HepG2 (cell line): ENCODE results near the gene NCOA3. TPM values are rescaled to one million over a fixed set of nuclear protein-coding genes. Genes with fewer than 3 reads are reported as not detected.

ENCODE experiments used
- ATF1 ChIP-seq: IDR thresholded peaks from 2 replicates; pipeline ENCODE4 v1.6.1; 2016; ENCODE audit warnings: mild to moderate bottlenecking, control low read depth
- BORCS8-MEF2B ChIP-seq: sonication (generic); formaldehyde crosslinking; IDR thresholded peaks from 2 replicates; pipeline ENCODE4 v1.8.0; 2022; ENCODE audit warnings: mild to moderate bottlenecking, missing genetic modification reagents
- HCFC1 ChIP-seq: fragments of 150-350 bp; IDR thresholded peaks from 2 replicates; pipeline ENCODE4 v1.6.1; 2014; ENCODE audit warnings: low read depth, low read length
- HMG20B ChIP-seq: conservative IDR thresholded peaks from 2 replicates; pipeline ENCODE4 v1.6.1; 2016; ENCODE audit warnings: missing genetic modification reagents, missing compliant biosample characterization
- NCOA1 ChIP-seq: sonication (generic); formaldehyde crosslinking; IDR thresholded peaks from 2 replicates; pipeline ENCODE4 v1.9.0; 2021; ENCODE audit warnings: missing genetic modification reagents
- NCOA2 ChIP-seq: sonication (generic); formaldehyde crosslinking; IDR thresholded peaks from 2 replicates; pipeline ENCODE4 v1.8.0; 2022; ENCODE audit warnings: inconsistent platforms
- NR1H2 ChIP-seq: sonication (generic); formaldehyde crosslinking; IDR thresholded peaks from 2 replicates; pipeline ENCODE4 v1.8.1; 2022; ENCODE audit warnings: low read depth, missing genetic modification reagents, borderline replicate concordance
- NR2C2 ChIP-seq: sonication (generic); formaldehyde crosslinking; IDR thresholded peaks from 2 replicates; pipeline ENCODE4 v1.4.0; 2020; ENCODE audit warnings: missing genetic modification reagents, mild to moderate bottlenecking, moderate library complexity, borderline replicate concordance
- PAWR ChIP-seq: sonication (generic); formaldehyde crosslinking; IDR thresholded peaks from 2 replicates; pipeline ENCODE4 v1.4.0; 2020; ENCODE audit warnings: missing genetic modification reagents, mild to moderate bottlenecking, borderline replicate concordance
- POLR2G ChIP-seq: fragments of 200-400 bp; formaldehyde crosslinking; IDR thresholded peaks from 2 replicates; pipeline ENCODE4 v1.6.1; 2018; ENCODE audit warnings: mild to moderate bottlenecking, low read depth, low read length, moderate library complexity
- RARA ChIP-seq: IDR thresholded peaks from 2 replicates; pipeline ENCODE4 v1.6.1; 2016; ENCODE audit warnings: missing genetic modification reagents, missing compliant biosample characterization
- SIX1 ChIP-seq: sonication (generic); formaldehyde crosslinking; IDR thresholded peaks from 2 replicates; pipeline ENCODE4 v1.4.0; 2020; ENCODE audit warnings: missing genetic modification reagents, borderline replicate concordance
- SKI ChIP-seq: fragments of 450-650 bp; IDR thresholded peaks from one replicate; pipeline ENCODE4 v1.6.1; 2018; ENCODE audit warnings: mild to moderate bottlenecking; ENCODE audit not compliant: partially characterized antibody
- SMARCE1 ChIP-seq: fragments of 450-650 bp; IDR thresholded peaks from 2 replicates; pipeline ENCODE4 v1.6.1; 2017; ENCODE audit warnings: borderline replicate concordance
- SRSF4 ChIP-seq: fragments of 200-400 bp; formaldehyde crosslinking; IDR thresholded peaks from one replicate; pipeline ENCODE4 v1.6.1; 2018; ENCODE audit warnings: mild to moderate bottlenecking, low read depth, low read length, moderate library complexity; ENCODE audit not compliant: poor library complexity, severe bottlenecking
- SRY ChIP-seq: sonication (generic); formaldehyde crosslinking; IDR thresholded peaks from 2 replicates; pipeline ENCODE4 v1.8.0; 2022; ENCODE audit warnings: mild to moderate bottlenecking, missing genetic modification reagents
- TAF15 ChIP-seq: fragments of 200-400 bp; formaldehyde crosslinking; IDR thresholded peaks from one replicate; pipeline ENCODE4 v1.6.1; 2018; ENCODE audit warnings: mild to moderate bottlenecking, low read depth, low read length; ENCODE audit not compliant: poor library complexity, severe bottlenecking
- TSC22D2 ChIP-seq: sonication (generic); formaldehyde crosslinking; IDR thresholded peaks from 2 replicates; pipeline ENCODE4 v1.5.1; 2020; ENCODE audit warnings: missing genetic modification reagents, mild to moderate bottlenecking, borderline replicate concordance
- ZFYVE20 ChIP-seq: sonication (generic); formaldehyde crosslinking; IDR thresholded peaks from 2 replicates; pipeline ENCODE4 v1.8.0; 2023; ENCODE audit warnings: low read depth, mild to moderate bottlenecking, moderate library complexity, missing genetic modification reagents, borderline replicate concordance
- ZNF225 ChIP-seq: sonication (generic); formaldehyde crosslinking; IDR thresholded peaks from 2 replicates; pipeline ENCODE4 v1.4.0; 2020; ENCODE audit warnings: mild to moderate bottlenecking, missing genetic modification reagents
- ZNF253 ChIP-seq: sonication (generic); formaldehyde crosslinking; IDR thresholded peaks from 2 replicates; pipeline ENCODE4 v1.8.0; 2022; ENCODE audit warnings: mild to moderate bottlenecking, missing genetic modification reagents, borderline replicate concordance
- ZNF383 ChIP-seq: sonication (generic); formaldehyde crosslinking; IDR thresholded peaks from 2 replicates; pipeline ENCODE4 v1.4.0; 2020; ENCODE audit warnings: missing genetic modification reagents, mild to moderate bottlenecking, borderline replicate concordance
- ZNF572 ChIP-seq: sonication (generic); formaldehyde crosslinking; IDR thresholded peaks from 2 replicates; pipeline ENCODE4 v1.5.1; 2020; ENCODE audit warnings: mild to moderate bottlenecking, missing genetic modification reagents
- ZNF768 ChIP-seq: sonication (generic); formaldehyde crosslinking; IDR thresholded peaks from 2 replicates; pipeline ENCODE4 v1.4.0; 2020; ENCODE audit warnings: missing genetic modification reagents
- ZNF773 ChIP-seq: sonication (generic); formaldehyde crosslinking; IDR thresholded peaks from 2 replicates; pipeline ENCODE4 v1.4.0; 2020; ENCODE audit warnings: missing genetic modification reagents, borderline replicate concordance
- polyA plus RNA-seq, 8 experiments: library from polyadenylated mRNA; depleted of rRNA in 3 of 8; stranded (reverse) in 7 of 8; unstranded in 1 of 8; fragments of >200 nt; fragmentation: Illumina TruSeq in 4 of 8; extraction: Trizol in 4 of 8; gene quantifications; 2 replicates each; pipeline versions ENCODE4 v1.2.1 to v1.2.3, GENCODE V29; 2011 to 2016; ENCODE audit warnings: low read depth in 4 of 8, missing spikeins in 1 of 8, mixed read lengths in 1 of 8; ENCODE audit not compliant: insufficient read depth in 1 of 8
- total RNA-seq, 5 experiments: library from RNA; depleted of rRNA; stranded (reverse); fragments of >200 nt; fragmentation: Illumina TruSeq; extraction: Trizol; gene quantifications; 2 replicates each; pipeline ENCODE4 v1.2.3, GENCODE V29; 2016; ENCODE audit warnings: low read depth in 1 of 5
- TF ChIP-seq, protein P1 (sequence below): sonication (generic); formaldehyde crosslinking; IDR thresholded peaks from 2 replicates; pipeline ENCODE4 v1.4.0; 2020; ENCODE audit warnings: missing genetic modification reagents, borderline replicate concordance
- TF ChIP-seq, protein P2 (sequence below): sonication (generic); formaldehyde crosslinking; IDR thresholded peaks from 2 replicates; pipeline ENCODE4 v1.5.0; 2020; ENCODE audit warnings: mild to moderate bottlenecking, missing genetic modification reagents
- TF ChIP-seq, protein P3 (sequence below): sonication (generic); formaldehyde crosslinking; IDR thresholded peaks from 2 replicates; pipeline ENCODE4 v1.8.0; 2022; ENCODE audit warnings: mild to moderate bottlenecking, missing genetic modification reagents, moderate library complexity

Gene NCOA3
- total and polyA plus RNA-seq, 2 of the 13 experiments (the other 11 are each of a cell fraction or from before 2014, with no cell fraction given): 35.0 to 56.8 TPM

DNA sequence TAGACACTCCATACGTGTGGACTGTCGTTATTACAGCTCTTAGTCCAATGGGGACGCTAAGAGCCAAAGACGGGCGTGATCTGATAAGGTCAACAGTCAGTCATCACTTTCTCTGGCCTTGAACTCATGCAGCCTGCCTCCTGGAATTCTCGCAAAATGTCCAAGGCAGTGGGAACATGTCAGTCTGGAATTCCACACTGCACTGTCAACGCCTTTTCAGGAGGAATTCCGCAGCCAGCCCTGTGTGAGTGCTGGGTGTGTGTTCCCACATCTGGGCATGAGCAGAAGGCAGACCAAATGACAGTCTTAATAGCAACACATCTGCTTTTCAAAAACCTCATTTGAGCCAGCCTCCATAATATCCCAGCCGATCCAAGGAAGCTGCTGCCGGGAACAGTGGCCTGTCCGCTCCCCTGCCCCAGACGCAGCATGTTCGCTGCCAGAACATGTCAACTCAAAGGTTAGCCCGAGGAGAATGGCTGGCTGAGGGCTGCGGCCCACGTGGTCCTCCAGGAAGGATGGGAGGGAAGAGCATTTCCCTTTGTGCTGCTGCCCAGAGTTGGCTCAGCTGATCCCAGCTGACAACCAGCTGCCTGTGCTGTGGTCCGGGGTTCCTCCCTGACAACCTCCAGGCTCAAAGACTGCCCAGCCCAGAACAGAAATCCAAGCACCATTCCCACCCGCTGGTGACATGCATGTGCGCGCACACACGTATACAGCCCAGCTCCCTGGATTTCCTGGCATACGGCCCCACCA lies 180.5 kb downstream of the NCOA3 start (continued):
- no peak for TF ChIP-seq SRSF4
- no peak for TF ChIP-seq ATF1 (CRISPR knock-in tag)
- TF ChIP-seq ZNF572 (CRISPR knock-in tag): no peak
- peak; percentile 11; the same call in 1 of the 2 replicates for TF ChIP-seq NCOA2
- no peak for TF ChIP-seq SRY (CRISPR knock-in tag)
- TF ChIP-seq ZNF253 (CRISPR knock-in tag): no peak
- no peak for TF ChIP-seq SMARCE1
- TF ChIP-seq POLR2G: no peak
- no peak for TF ChIP-seq NCOA1 (CRISPR knock-in tag)
- TF ChIP-seq, protein P1, sequence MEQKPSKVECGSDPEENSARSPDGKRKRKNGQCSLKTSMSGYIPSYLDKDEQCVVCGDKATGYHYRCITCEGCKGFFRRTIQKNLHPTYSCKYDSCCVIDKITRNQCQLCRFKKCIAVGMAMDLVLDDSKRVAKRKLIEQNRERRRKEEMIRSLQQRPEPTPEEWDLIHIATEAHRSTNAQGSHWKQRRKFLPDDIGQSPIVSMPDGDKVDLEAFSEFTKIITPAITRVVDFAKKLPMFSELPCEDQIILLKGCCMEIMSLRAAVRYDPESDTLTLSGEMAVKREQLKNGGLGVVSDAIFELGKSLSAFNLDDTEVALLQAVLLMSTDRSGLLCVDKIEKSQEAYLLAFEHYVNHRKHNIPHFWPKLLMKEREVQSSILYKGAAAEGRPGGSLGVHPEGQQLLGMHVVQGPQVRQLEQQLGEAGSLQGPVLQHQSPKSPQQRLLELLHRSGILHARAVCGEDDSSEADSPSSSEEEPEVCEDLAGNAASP (CRISPR knock-in tag): peak; percentile 22; the same call in 1 of the 2 replicates
- TF ChIP-seq, protein P2, sequence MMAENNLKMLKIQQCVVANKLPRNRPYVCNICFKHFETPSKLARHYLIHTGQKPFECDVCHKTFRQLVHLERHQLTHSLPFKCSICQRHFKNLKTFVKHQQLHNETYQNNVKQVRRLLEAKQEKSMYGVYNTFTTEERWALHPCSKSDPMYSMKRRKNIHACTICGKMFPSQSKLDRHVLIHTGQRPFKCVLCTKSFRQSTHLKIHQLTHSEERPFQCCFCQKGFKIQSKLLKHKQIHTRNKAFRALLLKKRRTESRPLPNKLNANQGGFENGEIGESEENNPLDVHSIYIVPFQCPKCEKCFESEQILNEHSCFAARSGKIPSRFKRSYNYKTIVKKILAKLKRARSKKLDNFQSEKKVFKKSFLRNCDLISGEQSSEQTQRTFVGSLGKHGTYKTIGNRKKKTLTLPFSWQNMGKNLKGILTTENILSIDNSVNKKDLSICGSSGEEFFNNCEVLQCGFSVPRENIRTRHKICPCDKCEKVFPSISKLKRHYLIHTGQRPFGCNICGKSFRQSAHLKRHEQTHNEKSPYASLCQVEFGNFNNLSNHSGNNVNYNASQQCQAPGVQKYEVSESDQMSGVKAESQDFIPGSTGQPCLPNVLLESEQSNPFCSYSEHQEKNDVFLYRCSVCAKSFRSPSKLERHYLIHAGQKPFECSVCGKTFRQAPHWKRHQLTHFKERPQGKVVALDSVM: no peak
- TF ChIP-seq ZNF768: 0 out of 2 replicates have a peak, but pooled peaks have one; percentile 17
- TF ChIP-seq HMG20B: no peak
- no peak for TF ChIP-seq BORCS8-MEF2B (CRISPR knock-in tag)
- TF ChIP-seq TAF15: no peak
- peak; percentile 90 for TF ChIP-seq RARA (CRISPR knock-in tag)
- TF ChIP-seq ZNF383 (CRISPR knock-in tag): no peak
- no peak for TF ChIP-seq ZNF225 (CRISPR knock-in tag)
- TF ChIP-seq NR1H2 (CRISPR knock-in tag): 0 out of 2 replicates have a peak, but pooled peaks have one; percentile 64
- no peak for TF ChIP-seq TSC22D2
- TF ChIP-seq SKI: peak; percentile 68
- TF ChIP-seq PAWR (CRISPR knock-in tag): no peak
- peak; percentile 32; the same call in 1 of the 2 replicates for TF ChIP-seq NR2C2 (CRISPR knock-in tag)
- TF ChIP-seq ZNF773 (CRISPR knock-in tag): no peak
- TF ChIP-seq, protein P3, sequence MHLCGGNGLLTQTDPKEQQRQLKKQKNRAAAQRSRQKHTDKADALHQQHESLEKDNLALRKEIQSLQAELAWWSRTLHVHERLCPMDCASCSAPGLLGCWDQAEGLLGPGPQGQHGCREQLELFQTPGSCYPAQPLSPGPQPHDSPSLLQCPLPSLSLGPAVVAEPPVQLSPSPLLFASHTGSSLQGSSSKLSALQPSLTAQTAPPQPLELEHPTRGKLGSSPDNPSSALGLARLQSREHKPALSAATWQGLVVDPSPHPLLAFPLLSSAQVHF (CRISPR knock-in tag): no peak
- no peak for TF ChIP-seq HCFC1
- TF ChIP-seq SIX1 (CRISPR knock-in tag): no peak
- TF ChIP-seq ZFYVE20 (CRISPR knock-in tag): no peak
